ENCODE data around the gene GIPC1.
"Not testable (repeated sequence)": the region's sequence is repeated elsewhere in the genome, so short reads cannot be mapped to it uniquely, and the experiment has no call there.

GIPC1 gene

GRCh38 chr19:14496029-14496833, at the start of gene GIPC1:
Gene GIPC1, minus strand, starts transcription at chr19:14496127. Its CDS starts 13,151 bp downstream, at chr19:14482976.
- peak; percentile 92 for DNase-seq

DNA sequence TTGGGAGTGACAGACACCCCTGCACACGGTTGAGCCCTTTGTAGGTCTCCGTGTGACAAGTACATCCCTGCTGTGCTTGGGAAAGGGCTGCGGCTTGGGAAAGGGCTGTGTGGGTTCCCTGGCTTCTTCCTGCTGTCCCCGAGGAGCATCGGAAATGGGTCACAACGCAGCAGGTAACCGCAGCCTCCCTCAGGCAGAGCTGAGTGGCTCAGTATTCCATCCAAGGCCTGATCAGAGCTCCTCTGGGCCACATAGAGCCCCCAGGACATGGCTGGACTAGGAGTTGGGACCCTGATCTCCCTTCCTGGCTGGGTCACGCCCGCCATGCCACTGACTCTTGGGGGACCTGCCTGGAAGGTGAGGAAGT, 49.8 kb upstream of the GIPC1 start:
- DNase-seq, result no peak

DNA sequence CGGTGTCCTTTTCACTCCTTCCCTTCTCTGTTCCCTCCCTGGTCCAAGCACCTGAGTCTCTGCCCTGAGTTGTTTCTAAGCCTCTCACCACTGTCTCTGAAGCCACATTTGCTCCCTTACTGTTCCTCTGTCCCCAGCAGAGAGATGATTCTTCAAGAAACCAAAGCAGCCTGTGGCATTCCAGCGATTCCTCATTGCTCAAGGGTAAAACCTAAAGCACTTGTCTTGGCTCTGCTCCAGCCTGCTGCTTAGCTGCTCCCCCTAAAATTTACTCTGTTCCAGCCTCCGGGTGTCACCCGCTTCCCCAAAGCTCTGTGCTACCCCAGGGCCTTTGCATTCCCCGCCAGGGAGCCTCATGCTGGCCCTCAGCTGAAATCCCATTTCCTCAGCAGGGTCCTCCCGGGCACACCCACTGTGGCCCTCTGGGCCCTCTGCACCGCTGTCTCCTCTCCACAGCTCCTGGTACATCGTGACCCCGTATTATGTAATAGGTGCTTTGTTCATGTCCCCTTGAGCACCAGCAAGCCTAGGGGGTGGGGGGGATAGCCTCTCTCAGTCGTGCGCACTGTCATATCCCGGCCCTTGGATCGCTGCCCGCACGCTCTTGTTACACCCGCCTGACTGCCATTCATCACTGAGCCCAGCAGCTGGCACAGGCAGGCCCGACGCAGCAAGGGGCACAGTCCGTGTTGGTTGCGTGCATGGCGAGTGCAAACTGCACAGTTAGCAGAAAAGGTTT, 49.2 kb upstream of the GIPC1 start:
- no peak for DNase-seq

DNA sequence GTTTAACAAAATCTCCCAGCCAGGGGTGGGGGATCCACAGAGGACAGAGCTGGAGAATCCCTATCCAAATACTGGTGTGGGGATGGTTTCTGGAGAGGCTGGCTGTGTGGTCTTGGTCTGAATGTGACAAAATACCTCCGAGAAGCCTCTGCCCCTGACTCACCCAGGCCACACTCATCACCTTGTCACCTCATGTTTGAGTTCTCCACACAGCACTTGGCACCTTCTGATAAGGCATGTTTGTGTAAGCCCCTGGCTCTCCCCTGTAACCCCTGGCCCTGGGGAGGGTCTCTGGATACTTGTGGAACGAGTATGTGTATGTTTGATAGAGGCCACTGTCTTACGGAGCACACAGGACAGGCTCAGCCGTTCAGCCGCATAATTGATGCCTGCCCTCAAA, 48.1 kb upstream of the GIPC1 start:
- no peak for DNase-seq

DNA sequence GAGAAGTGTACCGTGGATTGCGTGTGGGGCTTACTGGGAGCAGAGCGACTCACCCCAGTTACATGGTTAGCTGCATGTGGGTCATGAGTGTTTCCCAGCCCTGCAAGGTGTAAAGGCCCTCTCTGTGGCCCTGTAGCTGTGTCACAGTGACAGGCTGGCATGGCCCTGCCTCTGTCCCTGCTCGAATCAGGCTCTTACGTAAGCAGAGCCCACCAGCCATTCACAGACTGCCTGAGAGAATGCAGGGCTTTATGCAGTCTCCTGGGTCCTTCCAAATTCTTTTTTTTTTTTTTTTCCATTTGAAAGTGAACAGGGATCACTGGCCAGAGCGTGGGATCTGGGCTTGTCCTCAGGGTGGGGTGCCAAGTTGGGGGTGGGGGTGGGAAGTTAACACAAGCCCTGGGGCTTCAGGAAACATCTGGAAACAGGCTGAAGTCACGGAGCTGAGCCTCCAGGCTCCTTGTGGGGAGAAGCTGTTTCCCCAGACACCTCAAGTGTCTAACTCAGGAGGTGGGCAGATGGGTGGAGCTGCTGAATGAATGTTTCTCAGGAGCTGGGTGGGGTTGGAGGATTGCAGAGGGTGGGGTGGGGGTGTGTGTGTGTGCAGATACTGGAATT, 46.9 kb upstream of the GIPC1 start:
- peak; percentile 55 for DNase-seq

DNA sequence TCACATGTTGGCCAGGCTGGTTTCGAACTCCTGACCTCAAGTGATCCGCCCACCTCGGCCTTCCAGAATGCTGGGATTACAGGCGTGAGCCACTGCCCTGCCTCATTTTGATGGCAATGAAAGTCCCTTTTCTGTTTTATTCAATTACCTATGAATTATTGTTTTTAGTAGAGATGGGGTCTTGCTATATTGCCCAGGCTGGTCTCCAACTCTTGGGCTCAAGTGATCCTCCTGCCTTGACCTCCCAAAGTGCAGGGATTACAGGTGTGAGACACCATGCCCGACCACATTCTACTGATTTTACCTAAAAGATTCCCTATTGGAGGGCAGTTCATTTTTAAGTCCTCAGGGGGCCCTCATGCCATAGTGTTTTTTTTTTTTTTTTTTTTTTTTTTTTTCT, 46.1 kb upstream of the GIPC1 start:
- not testable (repeated sequence) for DNase-seq

DNA sequence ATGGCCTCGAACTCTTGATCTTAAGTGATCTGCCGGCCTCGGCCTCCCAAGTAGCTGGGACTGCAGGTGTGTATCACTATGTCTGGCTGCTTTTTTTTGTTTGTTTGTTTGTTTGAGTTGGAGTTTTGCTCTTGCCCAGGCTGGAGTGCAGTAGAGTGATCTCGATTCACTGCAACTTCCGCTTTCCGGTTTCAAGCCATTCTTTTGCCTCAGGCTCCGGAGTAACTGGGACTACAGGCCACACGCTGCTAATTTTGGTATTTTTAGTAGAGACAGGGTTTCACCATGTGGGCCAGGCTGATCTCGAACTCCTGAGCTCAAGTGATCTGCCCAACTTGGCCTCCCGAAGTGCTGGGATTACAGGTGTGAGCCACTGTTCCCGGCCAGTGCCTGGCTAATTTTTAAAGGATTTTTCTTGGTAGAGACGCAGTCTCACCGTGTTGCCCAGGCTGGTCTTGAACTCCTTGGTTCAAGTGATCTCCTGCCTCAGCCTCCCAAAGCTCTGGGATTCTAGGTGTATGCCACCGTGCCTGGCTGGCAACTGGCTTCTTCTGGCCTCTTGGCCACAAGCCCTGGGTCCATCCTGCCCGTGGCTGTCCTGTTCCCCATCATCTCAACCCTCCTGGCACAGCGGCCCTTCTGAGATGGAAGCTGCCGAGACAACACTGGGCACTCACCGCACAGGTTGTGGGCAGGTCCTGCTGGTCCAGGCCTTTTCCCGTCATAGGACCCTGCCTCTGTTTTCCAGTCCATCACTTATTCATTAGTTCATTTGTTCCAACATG, 45.0 kb upstream of the GIPC1 start:
- no peak for DNase-seq

- no peak for DNase-seq
Measured at GRCh38 chr19:14536926-14537692, 41.2 kb upstream of the GIPC1 start.

DNA sequence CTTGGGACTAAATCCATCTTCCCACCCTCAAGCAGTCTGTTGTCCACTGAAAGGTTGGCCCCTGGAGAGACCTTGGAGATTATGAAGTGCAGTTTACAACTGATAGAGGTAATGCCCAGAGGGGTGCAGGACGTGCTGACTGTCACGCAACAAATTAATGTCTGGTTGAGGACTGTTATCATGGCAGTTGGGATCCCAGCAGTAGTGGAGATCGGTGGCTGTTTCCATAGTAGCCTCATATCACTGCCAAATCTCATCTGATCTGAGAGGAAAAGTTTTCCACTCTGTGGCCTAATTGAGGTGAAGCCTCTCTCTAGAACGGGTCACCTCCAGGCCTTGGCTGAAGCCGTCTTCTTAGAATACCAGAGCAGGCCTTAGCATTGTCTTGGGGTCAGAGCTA, 37.5 kb upstream of the GIPC1 start:
- DNase-seq, result no peak

DNA sequence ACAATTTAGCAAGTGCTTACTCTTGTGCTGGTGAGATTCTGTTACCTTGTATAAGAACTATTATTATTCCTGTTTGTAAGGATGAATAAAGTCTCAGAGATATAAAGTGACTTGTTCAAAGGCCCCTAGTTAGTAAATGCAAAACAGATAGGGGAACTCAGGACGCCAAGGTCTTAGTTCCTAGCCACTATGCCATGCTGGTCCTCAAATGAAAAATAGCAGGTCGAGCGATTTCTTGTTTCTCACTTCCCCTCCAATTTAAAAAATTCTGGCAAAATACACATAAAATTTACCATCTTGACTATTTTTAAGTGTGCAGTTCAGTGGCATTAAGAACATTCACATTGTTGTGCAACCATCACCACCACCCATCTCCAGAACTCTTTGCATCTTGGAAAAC, 34.6 kb upstream of the GIPC1 start:
- peak; percentile 37 for DNase-seq

- DNase-seq, result peak; percentile 54
Measured at GRCh38 chr19:14530005-14530348, 34.0 kb upstream of the GIPC1 start.

- DNase-seq, result peak; percentile 100
Measured at GRCh38 chr19:14529254-14530004, 33.5 kb upstream of the GIPC1 start, which contains the start of gene TECR. Gene TECR, plus strand, starts transcription at chr19:14529594. Its CDS starts 103 bp downstream, at chr19:14529697.

DNA sequence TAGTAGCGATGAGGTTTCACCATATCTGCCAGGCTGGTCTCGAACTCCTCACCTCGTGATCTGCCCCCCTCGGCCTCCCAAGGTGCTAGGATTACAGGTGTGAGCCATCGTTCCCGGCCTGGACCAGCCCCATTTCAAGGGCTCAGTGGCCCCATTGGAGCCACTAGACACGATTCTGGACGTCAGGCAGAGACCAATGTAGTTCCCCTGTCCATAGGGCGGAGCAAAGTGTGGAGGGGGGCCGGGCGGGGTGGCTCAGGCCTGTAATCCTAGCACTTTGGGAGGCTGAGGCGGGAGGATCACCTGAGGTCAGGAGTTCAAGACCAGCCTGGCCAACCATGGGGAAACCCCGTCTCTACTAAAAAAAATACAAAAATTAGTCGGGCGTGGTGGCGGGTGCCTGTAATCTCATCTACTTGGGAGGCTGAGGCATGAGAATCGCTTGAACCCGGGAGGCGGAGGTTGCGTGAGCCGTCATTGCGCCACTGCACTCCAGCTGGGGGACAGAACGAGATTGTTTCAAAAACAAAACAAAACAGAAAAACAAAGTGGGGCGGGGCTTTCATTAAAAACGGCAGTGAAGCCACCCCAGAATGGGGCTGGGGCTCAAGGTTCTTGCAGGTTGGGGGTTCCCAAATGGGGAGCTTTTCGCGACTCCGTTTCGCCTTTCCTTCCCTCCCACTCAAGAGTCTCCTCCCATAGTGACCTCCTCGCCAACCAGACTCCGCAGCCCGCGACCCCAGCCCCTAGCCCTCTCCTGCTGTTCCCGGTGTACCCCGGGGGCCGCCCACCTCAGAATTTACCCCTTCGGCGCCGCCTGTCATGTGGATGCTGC, 32.7 kb upstream of the GIPC1 start:
- peak; percentile 33 for DNase-seq

GRCh38 chr19:14526423-14526822, 30.5 kb upstream of the GIPC1 start:
- no peak for DNase-seq

DNA sequence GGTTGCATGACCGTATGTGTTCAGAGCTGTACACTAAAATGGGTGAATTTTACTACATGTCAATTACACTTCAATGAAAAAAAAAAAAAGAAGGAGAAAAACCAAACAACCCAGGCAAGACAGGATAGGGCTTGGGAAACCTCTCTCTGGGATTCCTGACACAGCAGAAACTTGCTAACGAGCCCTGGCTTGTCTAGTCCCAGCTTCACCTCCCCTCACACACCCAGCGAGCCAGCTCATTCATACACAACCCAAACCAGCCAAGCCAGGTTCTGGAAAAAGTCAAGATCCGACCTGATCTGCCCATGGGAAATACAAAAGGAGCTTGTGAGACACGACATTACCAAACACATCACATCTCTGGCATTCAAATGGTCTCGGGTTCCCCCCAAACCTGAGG, 29.8 kb upstream of the GIPC1 start:
- DNase-seq, result no peak

DNA sequence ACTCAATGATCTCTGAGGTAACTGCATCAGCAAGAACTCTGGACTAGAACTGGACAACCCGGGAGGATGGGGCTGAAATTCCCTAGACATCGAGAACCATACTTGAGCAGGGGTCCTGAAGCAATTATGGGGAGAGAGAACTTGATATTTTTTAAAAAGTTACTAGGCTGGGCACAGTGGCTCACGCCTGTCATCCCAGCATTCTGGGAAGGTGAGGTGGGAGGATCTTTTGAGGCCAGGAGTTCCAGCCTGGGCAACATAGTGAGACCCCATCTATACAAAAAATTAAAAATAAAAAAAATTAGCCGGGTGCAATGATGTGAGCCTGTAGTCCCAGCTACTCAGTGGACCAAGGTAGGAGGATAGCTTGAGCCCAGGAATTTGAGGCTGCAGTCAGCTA, 24.6 kb upstream of the GIPC1 start:
- no peak for DNase-seq

DNA sequence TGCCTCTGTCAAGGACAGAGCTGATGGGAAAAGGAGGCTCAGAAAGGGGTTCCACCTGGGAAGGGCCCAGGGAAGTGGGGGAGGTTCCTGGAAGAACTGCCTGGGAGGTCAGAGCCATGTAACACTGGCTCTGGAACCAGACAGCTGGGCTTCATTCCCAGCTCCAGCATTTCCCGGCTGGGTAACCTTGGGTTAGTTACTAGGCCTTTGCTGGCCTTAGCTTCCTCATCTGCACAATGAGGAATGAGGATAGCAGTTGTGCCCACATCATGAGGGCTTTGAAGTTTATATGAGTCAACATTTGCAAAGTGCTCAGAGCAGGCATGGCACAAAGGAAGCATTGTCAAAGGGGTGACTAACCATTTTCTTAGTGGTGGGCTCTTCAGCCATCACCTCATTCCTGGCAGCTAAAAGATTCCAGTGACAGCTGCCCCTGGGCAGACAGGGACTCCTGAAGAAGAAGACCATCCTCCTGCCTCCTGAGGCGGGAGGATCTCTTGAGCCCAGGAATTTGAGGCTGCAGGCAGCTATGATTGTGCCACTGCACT, 24.0 kb upstream of the GIPC1 start:
- peak; percentile 74 for DNase-seq

DNA sequence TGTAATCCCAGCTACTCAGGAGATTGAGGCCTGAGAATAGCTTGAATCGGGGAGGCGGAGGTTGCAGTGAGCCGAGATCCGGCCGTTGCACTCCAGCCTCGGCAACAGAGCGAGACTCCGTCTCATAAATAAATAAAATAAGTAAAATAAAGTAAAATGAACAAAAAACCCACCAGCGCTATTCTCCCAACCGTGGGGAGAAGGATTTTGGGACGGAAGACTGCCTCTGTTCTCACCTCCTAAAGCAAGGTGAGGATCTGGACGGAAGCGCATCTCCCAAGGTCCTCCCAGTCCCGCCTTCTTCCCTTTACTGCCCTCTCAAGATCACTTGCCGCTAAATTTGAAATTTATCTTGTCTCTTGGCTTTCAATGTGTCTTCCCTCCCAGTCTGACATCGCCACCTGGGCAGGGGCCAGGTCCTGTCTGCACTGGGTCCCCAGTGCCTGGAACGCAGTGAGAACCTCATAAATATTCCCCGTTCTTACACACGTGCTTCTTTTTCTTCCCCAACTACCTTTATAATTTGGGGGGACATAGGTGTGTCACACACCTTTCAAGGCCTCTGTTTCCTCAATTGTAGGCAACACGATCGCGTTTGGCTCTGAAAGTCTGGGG, 23.4 kb upstream of the GIPC1 start:
- no peak for DNase-seq

GRCh38 chr19:14517840-14518505, 22.0 kb upstream of the GIPC1 start, which contains the start of gene DNAJB1:
Gene DNAJB1, minus strand, starts transcription at chr19:14518397. Its CDS starts 48 bp downstream, at chr19:14518349.
- DNase-seq, result peak; percentile 87

Data from suppressor macrophage treated with lipopolysaccharide for 4 hours (primary cell).